Smooth muscle cell (in vitro differentiated cells): ENCODE data around the gene CMTM5. TPM values are rescaled to one million over a fixed set of nuclear protein-coding genes. Genes with fewer than 3 reads are reported as not detected.

Experiments
- DNase-seq: peaks from one replicate; lab custom pipeline; 2025; ENCODE audit not compliant: unreplicated experiment; lab: John Stamatoyannopoulos, UW
- H2AFZ ChIP-seq: fragments of 200-600 bp; sonication (generic); 2 replicates; pipeline ENCODE4 v1.6.0; 2016; ENCODE audit warnings: antibody characterized with exemption, low read depth, mild to moderate bottlenecking
- H3F3A ChIP-seq: fragments of 200-600 bp; sonication (generic); 2 replicates; pipeline ENCODE4 v1.6.0; 2017; ENCODE audit warnings: antibody characterized with exemption, low read depth
- H3K27ac ChIP-seq: fragments of 200-600 bp; sonication (generic); 2 replicates; pipeline ENCODE4 v1.5.1; 2016; ENCODE audit warnings: low read depth, mild to moderate bottlenecking
- H3K27me3 ChIP-seq: fragments of 200-600 bp; sonication (generic); 2 replicates; pipeline ENCODE4 v1.6.1; 2016; ENCODE audit warnings: low read depth, mild to moderate bottlenecking
- H3K36me3 ChIP-seq: fragments of 200-600 bp; sonication (generic); 2 replicates; pipeline ENCODE4 v1.5.1; 2016; ENCODE audit warnings: low read depth
- H3K4me1 ChIP-seq: fragments of 200-600 bp; sonication (generic); 2 replicates; pipeline ENCODE4 v1.5.1; 2016; ENCODE audit warnings: low read depth
- H3K4me2 ChIP-seq: fragments of 200-600 bp; sonication (generic); 2 replicates; pipeline ENCODE4 v1.6.0; 2016; ENCODE audit warnings: mild to moderate bottlenecking
- H3K4me3 ChIP-seq: fragments of 200-600 bp; sonication (generic); 2 replicates; pipeline ENCODE4 v1.5.1; 2016; ENCODE audit warnings: mild to moderate bottlenecking
- H3K79me2 ChIP-seq: fragments of 200-600 bp; sonication (generic); 2 replicates; pipeline ENCODE4 v1.6.0; 2016; ENCODE audit warnings: low read depth, mild to moderate bottlenecking
- H3K9ac ChIP-seq: fragments of 200-600 bp; sonication (generic); 2 replicates; pipeline ENCODE4 v1.6.0; 2016; ENCODE audit warnings: low read depth
- H3K9me3 ChIP-seq: fragments of 200-600 bp; sonication (generic); replicated peaks from 2 replicates; pipeline ENCODE4 v1.5.1; 2016; ENCODE audit warnings: low read depth
- H4K20me1 ChIP-seq: fragments of 200-600 bp; sonication (generic); 2 replicates; pipeline ENCODE4 v1.6.0; 2016; ENCODE audit warnings: low read depth
- CTCF ChIP-seq: fragments of 200-600 bp; sonication (generic); IDR thresholded peaks from 2 replicates; pipeline ENCODE4 v1.5.1; 2017; ENCODE audit warnings: borderline replicate concordance, mild to moderate bottlenecking, antibody characterized with exemption; ENCODE audit not compliant: insufficient read depth, poor library complexity, severe bottlenecking
- WGBS: methylation state at CpG from one replicate; pipeline ENCODE4 v1.1.7; 2016; ENCODE audit warnings: low lambda C conversion rate; 5-methylcytosine and 5-hydroxymethylcytosine counted together
- polyA plus RNA-seq: library from polyadenylated mRNA; unstranded; fragments of >200 nt; fragmentation: Nextera tagmentation; extraction: Ambion mirVana; gene quantifications from 2 replicates; pipeline ENCODE4 v1.2.1, GENCODE V29; 2016
- total RNA-seq: library from RNA; depleted of rRNA; stranded (reverse); fragments of >200 nt; gene quantifications from 2 replicates; pipeline ENCODE4 v1.2.3, GENCODE V29; 2014

The CMTM5 gene
- total and polyA plus RNA-seq, 2 experiments from 2014 or later: 0.59 TPM; not detected in 1

DNA sequence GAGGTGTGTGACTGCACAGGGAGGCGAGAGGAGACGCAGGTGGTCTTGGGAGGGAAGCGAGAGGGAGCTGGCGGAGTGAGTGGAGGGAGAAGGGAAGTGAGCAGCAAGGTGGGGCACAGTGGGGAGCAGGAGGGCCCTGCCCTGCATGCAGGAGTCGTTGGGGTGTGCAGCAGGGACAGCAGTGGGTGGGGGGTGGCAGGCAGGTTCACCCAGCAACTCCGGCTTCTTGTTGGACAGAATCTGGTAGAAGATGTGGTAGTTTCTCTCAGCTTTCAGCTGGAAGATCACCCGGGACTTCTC lies 26.2 kb downstream of the CMTM5 start:
- Histone ChIP-seq H3K9ac (no peak overlapping the region), H3K27ac (no peak overlapping the region), H3K4me3 (no peak overlapping the region), H3F3A (no peaks in the 10 kb centered on the region), H4K20me1 (no peaks in the 10 kb centered on the region), H2AFZ (no peak overlapping the region), H3K4me1 (no peaks in the 10 kb centered on the region), H3K36me3 (no peaks in the 10 kb centered on the region), H3K4me2 (no peak overlapping the region), H3K9me3 (no peaks in the 10 kb centered on the region), H3K79me2 (no peaks in the 10 kb centered on the region), H3K27me3 (peaks cover 7% of the 10 kb centered on the region)
- DNase-seq: no peak
- 83% methylated on average over 7 of the region's 7 CpGs for WGBS
- no peak for TF ChIP-seq CTCF

DNA sequence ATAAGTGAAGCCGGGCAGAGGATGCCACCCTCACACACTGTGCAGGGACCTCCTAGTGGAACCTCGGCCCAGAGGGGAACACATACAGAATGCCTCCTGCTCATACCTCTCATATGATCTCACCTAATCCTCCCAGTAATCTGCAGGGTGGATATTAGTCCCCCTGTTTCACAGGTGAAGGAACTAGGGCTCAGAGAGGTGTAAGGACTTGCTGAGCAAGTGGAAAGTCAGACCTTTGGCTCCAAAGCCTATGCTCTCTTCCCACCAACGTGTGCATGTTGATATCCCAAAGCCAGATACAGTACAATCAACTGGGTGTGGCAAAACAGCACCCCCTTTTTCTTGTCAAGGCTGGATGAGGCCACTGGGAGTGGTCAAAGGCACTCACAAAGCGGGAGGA lies 27.1 kb downstream of the CMTM5 start:
- Histone ChIP-seq H3F3A (no peaks in the 10 kb centered on the region), H3K4me3 (no peak overlapping the region), H3K36me3 (no peaks in the 10 kb centered on the region), H3K4me1 (no peaks in the 10 kb centered on the region), H3K27ac (no peak overlapping the region), H3K4me2 (no peak overlapping the region), H3K9ac (no peak overlapping the region), H3K79me2 (no peaks in the 10 kb centered on the region), H4K20me1 (no peaks in the 10 kb centered on the region), H3K9me3 (no peaks in the 10 kb centered on the region), H2AFZ (no peak overlapping the region), H3K27me3 (peaks cover 7% of the 10 kb centered on the region)
- DNase-seq: no peak
- 84% methylated on average over 4 of the region's 4 CpGs for WGBS
- TF ChIP-seq CTCF: no peak

DNA sequence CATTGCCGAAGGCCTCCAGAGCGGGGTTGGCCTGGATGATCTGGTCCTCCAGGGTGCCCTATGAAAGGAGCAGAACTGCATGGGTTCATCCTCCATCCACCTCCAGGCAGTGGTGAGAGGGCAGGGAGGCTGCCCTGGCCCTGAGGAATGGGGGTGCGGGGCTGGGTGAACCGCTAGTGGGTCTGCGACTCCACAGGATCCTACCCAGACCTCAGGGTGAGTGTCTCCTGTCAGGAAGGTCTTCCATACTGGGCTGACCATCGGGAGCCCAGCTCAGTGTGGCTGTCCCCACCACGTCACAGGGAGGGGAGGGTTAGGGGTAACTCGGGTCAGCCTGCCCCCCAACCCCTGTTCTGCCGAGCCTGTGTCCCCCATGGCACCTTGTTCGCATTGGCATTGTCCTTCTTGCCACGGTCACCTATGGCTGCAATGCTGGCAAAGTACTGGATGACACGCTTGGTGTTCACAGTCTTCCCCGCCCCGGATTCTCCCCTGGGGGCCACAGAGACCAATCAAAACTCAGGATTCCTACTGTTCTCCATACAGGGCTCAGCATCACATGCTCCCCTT lies 27.6 kb downstream of the CMTM5 start:
- no peaks in the 10 kb centered on the region for H4K20me1 ChIP-seq
- no peak overlapping the region for H3K4me3 ChIP-seq
- WGBS: 94% methylated on average over 14 of the region's 14 CpGs
- no peak overlapping the region for H2AFZ ChIP-seq
- H3K79me2 ChIP-seq: no peaks in the 10 kb centered on the region
- no peak overlapping the region for H3K4me2 ChIP-seq
- no peaks in the 10 kb centered on the region for H3K9me3 ChIP-seq
- no peaks in the 10 kb centered on the region for H3F3A ChIP-seq
- TF ChIP-seq CTCF: no peak
- no peak for DNase-seq
- no peak overlapping the region for H3K9ac ChIP-seq
- H3K36me3 ChIP-seq: no peaks in the 10 kb centered on the region
- no peak overlapping the region for H3K27ac ChIP-seq
- peaks cover 7% of the 10 kb centered on the region for H3K27me3 ChIP-seq
- H3K4me1 ChIP-seq: no peaks in the 10 kb centered on the region

- Histone ChIP-seq H4K20me1 (no peaks in the 10 kb centered on the region), H3K9me3 (no peaks in the 10 kb centered on the region), H3K27me3 (peaks cover 7% of the 10 kb centered on the region), H3K79me2 (no peaks in the 10 kb centered on the region), H2AFZ (no peak overlapping the region), H3F3A (no peaks in the 10 kb centered on the region), H3K4me2 (no peak overlapping the region), H3K36me3 (no peaks in the 10 kb centered on the region), H3K9ac (no peak overlapping the region), H3K4me1 (no peaks in the 10 kb centered on the region), H3K27ac (no peak overlapping the region), H3K4me3 (no peak overlapping the region)
- 91% methylated on average over 10 of the region's 10 CpGs for WGBS
- TF ChIP-seq CTCF: no peak
- DNase-seq: no peak
Observed at GRCh38 chr14:23405096-23405495, 28.2 kb downstream of the CMTM5 start.
